HCT116 (cell line): Measurements from ENCODE around the gene RPS6KL1.

Experiments
- CBX3 ChIP-seq: IDR thresholded peaks from 2 replicates; pipeline ENCODE4 v1.6.1; 2012; ENCODE audit warnings: low read depth
- EZH2 ChIP-seq: fragments of 200-600 bp; sonication (generic); IDR thresholded peaks from 2 replicates; pipeline ENCODE4 v1.6.1; 2017; ENCODE audit warnings: antibody characterized with exemption, mixed run types
- EZH2phosphoT487 ChIP-seq: fragments of 200-600 bp; IDR thresholded peaks from 2 replicates; pipeline ENCODE4 v1.6.1; 2018; ENCODE audit warnings: antibody characterized with exemption, borderline replicate concordance
- POLR2A ChIP-seq: IDR thresholded peaks from 2 replicates; pipeline ENCODE4 v1.7.0; 2011; ENCODE audit warnings: borderline replicate concordance; ENCODE audit not compliant: insufficient read depth, insufficient read length; ENCODE audit errors: extremely low read depth
- POLR2AphosphoS5 ChIP-seq: IDR thresholded peaks from 2 replicates; pipeline ENCODE4 v1.6.1; 2011; ENCODE audit warnings: mild to moderate bottlenecking, low read depth, low read length, moderate library complexity
- RAD21 ChIP-seq: IDR thresholded peaks from 2 replicates; pipeline ENCODE4 v1.6.1; 2012; ENCODE audit warnings: low read depth, mild to moderate bottlenecking
- TCF7L2 ChIP-seq: IDR thresholded peaks from 2 replicates; pipeline ENCODE4 v1.7.0; 2011; ENCODE audit warnings: borderline replicate concordance, inconsistent platforms; ENCODE audit not compliant: insufficient read depth, insufficient read length; ENCODE audit errors: extremely low read depth
- ZFX ChIP-seq: fragments of 450-650 bp; IDR thresholded peaks from 2 replicates; pipeline ENCODE4 v1.6.1; 2017
- TF ChIP-seq, protein P1 (sequence below), 3 experiments: fragments of 200-600 bp in 1 of 3; sonication (generic) in 1 of 3; IDR thresholded peaks in 2 of 3; conservative IDR thresholded peaks in 1 of 3; 2 replicates each; pipeline ENCODE4 v1.5.1; 2012 to 2017; ENCODE audit warnings: low read depth in 2 of 3, low read length in 2 of 3, antibody characterized with exemption in 1 of 3, borderline replicate concordance in 1 of 3, control low read depth in 1 of 3, mild to moderate bottlenecking in 1 of 3, mixed read lengths in 1 of 3, mixed run types in 1 of 3, moderate library complexity in 1 of 3; ENCODE audit not compliant: insufficient read depth in 1 of 3
- TF ChIP-seq, protein P2 (sequence below): IDR thresholded peaks from 2 replicates; pipeline ENCODE4 v1.6.1; 2012

DNA sequence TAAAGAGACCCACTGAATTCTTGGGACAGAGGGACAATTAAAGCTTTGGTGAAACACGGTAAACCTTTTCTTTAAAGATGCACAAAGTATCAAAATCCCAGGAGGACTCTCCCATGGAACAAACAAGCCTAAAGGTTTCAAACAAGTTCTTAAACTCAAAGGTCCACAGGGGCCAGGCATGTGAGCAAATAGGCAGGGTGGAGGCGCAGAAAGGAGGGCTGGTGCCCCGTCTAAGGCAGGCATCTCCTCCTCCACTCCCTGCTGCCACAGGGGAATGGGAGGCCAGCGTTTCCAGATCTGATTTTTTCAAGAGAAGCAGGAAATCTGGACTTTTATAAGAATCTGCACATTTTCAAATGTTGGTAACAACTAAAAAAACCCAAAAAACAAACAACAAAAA, 7.6 kb downstream of the RPS6KL1 start:
- TF ChIP-seq, protein P1, sequence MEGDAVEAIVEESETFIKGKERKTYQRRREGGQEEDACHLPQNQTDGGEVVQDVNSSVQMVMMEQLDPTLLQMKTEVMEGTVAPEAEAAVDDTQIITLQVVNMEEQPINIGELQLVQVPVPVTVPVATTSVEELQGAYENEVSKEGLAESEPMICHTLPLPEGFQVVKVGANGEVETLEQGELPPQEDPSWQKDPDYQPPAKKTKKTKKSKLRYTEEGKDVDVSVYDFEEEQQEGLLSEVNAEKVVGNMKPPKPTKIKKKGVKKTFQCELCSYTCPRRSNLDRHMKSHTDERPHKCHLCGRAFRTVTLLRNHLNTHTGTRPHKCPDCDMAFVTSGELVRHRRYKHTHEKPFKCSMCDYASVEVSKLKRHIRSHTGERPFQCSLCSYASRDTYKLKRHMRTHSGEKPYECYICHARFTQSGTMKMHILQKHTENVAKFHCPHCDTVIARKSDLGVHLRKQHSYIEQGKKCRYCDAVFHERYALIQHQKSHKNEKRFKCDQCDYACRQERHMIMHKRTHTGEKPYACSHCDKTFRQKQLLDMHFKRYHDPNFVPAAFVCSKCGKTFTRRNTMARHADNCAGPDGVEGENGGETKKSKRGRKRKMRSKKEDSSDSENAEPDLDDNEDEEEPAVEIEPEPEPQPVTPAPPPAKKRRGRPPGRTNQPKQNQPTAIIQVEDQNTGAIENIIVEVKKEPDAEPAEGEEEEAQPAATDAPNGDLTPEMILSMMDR (IDR thresholded peaks at IDR 0.05 in 2 of 3, conservative IDR thresholded peaks at IDR 0.05 in 1 of 3; ENCODE audit: borderline replicate concordance in 1 of 3, insufficient read depth in 1 of 3, low read depth in 2 of 3, low read length in 2 of 3) = no peak
- no peak for TF ChIP-seq RAD21
- TF ChIP-seq EZH2phosphoT487 = no peak
- TF ChIP-seq EZH2 = no peak
- TF ChIP-seq POLR2AphosphoS5 = no peak
- no peak for TF ChIP-seq POLR2A
- TF ChIP-seq CBX3 = no peak
- no peak for TF ChIP-seq TCF7L2
- no peak for TF ChIP-seq ZFX
- TF ChIP-seq, protein P2, sequence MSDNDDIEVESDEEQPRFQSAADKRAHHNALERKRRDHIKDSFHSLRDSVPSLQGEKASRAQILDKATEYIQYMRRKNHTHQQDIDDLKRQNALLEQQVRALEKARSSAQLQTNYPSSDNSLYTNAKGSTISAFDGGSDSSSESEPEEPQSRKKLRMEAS = no peak
